Gastroesophageal sphincter (tissue), 3 donors: Measurements from ENCODE around the gene BCAS3.

ENCODE experiments used
- POLR2A ChIP-seq, 2 donors: fragments of 450-650 bp; IDR thresholded peaks; one replicate each; pipeline ENCODE4 v1.6.1; 2017; ENCODE audit warnings: antibody characterized with exemption in 2 of 2, mild to moderate bottlenecking in 2 of 2, moderate library complexity in 1 of 2
- POLR2AphosphoS5 ChIP-seq: sonication (generic); formaldehyde crosslinking; IDR thresholded peaks from one replicate; pipeline ENCODE4 v1.6.1; 2017; ENCODE audit warnings: antibody characterized with exemption
- TF ChIP-seq, protein P1 (sequence below), 4 experiments: fragments of 200-600 bp in 2 of 4; fragments of 450-650 bp in 2 of 4; sonication (generic) in 1 of 4; IDR thresholded peaks; one replicate each; pipeline ENCODE4 v1.5.1; 2017 to 2019; ENCODE audit warnings: antibody characterized with exemption in 4 of 4, mild to moderate bottlenecking in 2 of 4, moderate library complexity in 2 of 4

DNA sequence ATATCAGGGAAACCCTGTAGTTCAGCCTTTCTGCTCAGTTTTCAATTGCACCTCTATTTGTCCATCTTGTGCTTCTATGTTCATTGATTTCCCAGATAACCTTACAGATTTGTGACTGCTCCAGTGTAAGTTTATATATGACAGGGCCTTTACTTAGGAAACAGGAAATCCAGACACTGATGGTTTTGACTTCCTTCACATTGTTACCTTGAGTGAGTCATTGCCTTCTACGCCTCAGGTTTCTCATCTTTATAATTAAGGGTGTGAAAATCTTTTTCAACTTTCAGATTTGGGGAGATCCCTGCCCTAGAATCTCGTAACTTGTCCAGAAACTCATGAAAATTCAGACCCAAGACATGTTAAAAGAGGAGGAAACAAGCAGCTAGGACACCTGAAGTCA lies 379.6 kb downstream of the BCAS3 start:
- no peak for TF ChIP-seq POLR2A (IDR thresholded peaks at IDR 0.05)
- TF ChIP-seq, protein P1, sequence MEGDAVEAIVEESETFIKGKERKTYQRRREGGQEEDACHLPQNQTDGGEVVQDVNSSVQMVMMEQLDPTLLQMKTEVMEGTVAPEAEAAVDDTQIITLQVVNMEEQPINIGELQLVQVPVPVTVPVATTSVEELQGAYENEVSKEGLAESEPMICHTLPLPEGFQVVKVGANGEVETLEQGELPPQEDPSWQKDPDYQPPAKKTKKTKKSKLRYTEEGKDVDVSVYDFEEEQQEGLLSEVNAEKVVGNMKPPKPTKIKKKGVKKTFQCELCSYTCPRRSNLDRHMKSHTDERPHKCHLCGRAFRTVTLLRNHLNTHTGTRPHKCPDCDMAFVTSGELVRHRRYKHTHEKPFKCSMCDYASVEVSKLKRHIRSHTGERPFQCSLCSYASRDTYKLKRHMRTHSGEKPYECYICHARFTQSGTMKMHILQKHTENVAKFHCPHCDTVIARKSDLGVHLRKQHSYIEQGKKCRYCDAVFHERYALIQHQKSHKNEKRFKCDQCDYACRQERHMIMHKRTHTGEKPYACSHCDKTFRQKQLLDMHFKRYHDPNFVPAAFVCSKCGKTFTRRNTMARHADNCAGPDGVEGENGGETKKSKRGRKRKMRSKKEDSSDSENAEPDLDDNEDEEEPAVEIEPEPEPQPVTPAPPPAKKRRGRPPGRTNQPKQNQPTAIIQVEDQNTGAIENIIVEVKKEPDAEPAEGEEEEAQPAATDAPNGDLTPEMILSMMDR (IDR thresholded peaks at IDR 0.05): no peak
- TF ChIP-seq POLR2AphosphoS5: no peak
